GM21447 (cell line): ENCODE measurements around the gene PARVB.

Source experiments
- ATAC-seq: cut with Tn5 transposase; IDR thresholded peaks from one replicate; pipeline ENCODE4 v1.9.1; 2021; ENCODE audit not compliant: unreplicated experiment

PARVB gene

DNA sequence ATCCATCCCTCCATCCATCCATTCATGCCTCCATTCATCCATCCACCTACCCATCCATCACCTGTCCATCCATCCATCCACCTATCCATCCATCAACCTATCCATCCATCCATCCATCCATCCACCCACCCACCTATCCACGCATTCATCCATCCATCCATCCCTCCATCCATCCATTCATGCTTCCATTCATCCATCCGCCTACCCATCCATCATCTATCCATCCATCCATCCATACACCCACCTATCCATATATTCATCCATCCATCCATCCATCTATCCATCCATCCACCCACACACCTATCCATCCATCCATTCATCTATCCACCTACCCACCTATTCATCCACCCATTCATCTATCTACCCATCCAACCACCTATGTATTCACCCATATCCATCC is 170.5 kb downstream of the PARVB start:
- ATAC-seq: no peak

DNA sequence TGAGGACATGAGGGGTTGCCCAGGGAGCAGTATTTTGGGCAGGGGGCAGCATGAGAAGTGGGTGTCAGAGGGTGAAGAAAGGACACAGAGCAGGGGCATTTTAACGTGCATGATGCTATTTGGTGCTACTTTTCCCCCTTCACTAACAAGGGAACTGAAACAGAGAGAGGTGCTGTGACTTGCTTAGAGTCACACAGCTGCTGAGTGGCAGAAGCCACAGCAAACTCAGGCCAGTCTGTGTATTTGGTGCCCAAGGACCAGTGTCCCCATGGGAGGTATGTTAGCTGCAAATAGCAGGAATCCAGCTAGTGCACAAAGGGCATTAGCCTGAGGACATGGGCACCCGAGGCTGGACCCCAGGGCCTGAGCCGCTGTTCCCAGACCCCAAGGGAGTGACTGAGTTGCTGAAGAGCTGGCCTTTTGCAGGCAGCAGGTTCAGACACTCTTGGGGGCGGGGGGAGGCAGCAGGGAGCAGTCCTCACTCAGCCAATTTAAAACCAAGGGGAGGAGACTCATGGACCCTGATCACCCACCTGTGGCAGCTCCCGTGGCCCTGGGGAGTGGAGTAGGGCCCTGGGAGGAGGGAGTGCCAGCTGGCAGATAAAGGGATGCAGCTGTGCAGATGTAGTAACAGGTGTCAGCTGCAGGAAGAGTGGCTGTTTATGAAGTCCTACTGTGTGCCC is 171.2 kb downstream of the PARVB start:
- ATAC-seq: no peak

DNA sequence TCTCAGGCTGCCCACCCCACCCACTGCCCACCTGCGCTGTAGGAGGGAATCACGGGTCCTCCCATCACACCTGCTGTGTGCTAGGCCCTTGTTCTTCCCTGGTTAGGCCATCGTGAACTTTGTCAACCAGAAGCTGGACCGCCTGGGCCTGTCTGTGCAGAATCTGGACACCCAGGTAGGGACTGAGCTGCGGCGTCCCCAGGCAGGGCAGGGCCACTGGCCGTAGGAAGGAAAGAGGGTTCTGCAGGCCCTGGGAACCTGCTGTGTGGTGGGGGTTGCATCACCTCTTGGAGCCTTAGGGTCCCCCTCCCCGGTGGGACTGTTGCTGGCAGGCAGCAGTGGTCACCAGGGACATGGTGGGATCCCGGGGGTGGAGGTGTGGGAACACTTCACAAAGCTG is 172.1 kb downstream of the PARVB start:
- no peak for ATAC-seq

DNA sequence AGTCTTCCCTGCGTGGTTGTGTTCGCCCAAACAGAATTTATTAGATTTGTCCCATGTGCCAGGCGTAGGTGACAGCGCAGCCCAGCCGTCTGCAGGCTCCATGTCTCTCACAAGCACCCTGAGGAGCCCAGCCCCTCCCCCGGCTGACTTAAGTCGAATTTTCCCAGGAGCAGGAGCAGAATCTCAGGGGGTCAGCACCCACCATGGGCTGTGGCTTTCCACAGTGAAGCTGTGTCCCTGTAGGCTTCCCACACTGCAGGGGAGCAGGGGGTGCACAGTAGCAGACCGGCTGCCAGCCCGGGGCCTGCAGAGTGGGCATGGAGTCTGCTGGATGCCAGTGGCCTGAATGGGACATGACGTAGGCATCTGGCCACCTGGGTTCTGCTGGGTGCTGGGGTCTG is 172.6 kb downstream of the PARVB start:
- no peak for ATAC-seq

DNA sequence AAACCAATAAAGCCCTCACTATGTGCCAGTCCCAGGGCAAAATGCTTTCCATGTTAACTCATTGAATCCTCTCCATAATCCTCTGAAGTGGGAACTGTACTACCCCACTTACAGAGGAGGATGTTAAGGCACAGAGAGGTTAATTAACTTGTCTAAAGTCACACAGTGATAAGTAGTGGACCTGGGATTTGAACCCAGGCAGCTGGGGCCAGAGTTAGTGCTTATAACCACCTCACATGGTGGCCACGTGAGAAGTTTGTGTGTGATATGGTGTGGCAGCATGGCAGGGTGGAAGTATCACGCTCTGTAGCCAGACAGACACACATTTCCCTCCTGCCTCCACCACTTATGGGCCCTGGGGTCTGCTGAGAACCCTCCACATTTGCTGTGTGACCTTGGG is 173.2 kb downstream of the PARVB start:
- ATAC-seq: no peak

DNA sequence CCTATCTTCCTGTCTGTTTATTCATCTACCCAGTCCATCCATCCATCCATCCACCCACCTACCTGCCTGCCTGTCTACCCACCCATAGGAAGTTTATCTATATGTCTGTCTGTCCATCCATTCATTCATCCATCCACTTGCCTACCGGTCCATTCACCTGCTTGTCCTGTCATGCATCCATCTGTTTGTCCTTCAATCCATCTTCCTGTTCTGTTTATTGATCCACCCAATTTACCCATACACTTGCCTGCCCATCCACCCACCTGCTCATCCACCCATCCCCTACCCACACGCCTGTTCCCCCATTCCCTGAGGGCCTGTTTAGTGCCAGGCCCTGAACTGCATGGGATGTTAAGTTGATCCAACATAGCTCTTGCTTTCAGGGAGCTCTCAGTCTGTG is 175.1 kb downstream of the PARVB start:
- no peak for ATAC-seq

DNA sequence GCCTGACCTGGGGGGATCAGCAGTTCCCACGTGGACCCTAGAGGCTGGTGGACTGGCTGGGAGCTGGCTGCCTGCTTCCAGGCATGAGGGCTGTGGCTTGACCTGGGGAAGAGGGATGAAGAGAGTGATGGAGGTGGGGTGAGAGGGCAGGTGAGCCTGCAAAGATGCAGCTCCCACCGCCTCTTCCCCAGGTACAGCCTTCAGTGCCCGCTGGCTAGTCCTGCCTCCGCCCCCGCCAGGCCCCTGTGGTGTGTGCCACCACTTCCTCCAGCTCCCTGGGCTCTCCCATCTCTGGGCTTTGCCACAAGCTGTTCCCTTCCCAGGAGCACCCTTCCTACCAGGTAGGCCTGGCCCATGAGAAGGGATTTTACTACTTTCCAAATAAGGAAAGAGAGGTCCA is 175.8 kb downstream of the PARVB start:
- ATAC-seq: no peak

DNA sequence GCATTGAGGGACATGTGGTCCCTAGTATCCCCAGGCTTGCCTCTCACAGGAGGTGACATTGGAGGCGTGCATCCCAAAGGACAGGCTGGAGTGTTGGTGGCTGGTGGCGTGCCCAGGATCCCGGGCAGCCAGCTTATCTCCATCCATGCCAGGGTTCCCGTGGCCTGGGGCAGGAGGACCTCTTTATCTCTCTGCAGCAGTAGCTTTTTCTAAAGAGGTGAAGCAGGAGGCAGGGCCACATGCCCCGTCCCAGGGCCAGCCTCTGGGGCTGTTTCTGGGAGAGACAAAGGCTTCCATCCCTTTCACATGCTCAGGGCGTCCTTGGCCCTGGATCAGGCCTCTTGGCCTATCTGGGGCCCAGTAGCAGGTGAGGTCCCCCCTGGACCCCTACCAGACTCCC is 176.3 kb downstream of the PARVB start:
- ATAC-seq: no peak

DNA sequence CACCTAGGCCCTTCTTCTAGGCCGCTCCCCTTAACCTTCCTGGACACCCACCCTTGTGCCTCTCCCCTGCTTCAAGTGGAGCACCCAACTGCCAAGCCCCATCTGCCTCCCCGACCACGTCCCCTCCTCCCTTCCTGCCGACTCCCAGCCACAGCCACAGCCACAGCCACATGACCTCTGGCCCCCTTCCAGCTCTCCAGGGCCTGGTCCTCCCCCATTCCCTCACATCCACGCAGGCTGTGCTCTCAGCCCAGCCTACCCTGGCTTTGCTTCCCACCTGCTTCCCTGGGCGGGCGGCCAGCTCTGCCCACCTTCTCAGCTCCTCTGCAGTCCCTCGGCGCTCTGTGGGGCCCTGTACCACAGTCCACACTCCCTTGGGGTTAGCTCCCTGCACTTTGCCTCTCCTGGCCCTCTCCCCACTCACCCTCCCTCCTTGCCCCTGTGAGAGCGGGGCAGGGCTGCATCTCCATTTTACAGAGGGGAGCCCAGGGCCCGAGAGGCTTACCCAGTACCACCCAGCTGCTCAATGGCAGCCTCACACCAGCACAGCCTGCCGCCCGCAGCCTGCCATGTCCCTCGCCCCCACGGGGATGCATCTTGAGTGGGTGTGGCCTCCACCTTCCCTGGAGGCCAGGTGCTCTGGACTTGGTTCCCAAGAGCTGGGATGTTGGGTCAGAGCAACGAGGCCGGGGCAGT is 176.9 kb downstream of the PARVB start:
- no peak for ATAC-seq

DNA sequence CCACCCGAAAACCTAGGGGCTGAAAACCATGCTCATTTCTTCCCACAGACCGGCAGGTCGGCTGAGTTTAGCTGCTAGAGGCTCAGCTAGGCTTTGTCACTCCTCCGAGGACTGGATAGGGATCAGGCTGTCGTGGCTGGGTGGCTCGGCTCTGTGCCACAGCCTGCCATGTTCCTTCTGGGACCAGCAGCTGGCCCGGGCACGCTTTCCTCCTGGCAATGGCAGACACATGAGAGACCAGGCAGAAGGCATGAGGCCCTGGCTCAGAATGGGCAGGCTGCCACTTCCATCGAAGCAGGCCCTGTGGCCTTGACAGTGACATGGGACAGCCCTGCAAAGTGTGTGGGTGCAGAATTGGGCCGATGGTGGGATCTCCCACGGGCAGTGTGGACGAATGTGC is 177.6 kb downstream of the PARVB start:
- no peak for ATAC-seq

DNA sequence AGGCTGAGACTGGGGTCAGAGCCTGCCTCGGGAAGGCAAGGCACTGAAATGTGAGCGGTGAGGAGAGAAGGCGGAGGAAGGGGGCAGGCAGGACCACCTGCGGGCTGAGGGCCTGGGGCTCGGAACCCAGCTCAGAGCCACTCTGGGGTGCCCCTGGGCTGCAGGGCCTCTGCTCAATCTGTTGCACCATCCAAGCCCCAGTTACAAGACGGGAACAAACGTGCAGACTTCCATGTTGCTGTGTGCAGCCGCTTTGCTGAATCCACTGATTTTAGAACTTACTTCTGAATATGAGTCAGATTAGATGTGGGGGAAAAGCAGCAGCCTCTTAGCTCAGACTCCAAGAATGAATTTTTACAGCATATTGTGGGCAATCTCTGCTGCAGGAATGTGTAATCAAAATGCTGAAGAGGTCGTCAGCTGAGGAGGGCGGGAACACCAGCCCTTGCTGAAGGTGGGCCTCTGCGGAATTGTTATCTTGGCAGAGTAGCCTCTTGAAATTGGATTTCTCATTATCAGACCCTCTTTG is 178.2 kb downstream of the PARVB start:
- no peak for ATAC-seq

DNA sequence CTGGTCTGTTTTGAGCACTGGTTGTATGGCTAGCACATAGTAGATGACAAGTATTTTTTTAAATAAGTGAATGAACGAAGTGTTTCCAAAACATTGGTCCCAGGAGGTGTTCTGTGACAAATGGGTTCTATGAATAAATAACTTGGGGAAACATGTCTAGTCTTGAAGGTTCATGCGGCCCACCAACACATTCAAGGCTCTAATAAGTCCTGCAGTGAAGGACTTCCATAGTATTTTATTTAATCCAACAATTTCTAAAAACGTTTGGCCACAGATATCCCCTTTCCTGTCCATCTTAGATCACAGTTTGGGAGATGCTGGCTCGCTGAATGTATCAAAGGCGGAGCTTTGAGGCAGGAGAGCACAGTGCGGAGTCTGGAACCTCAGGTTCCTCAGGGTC is 179.1 kb downstream of the PARVB start:
- ATAC-seq: no peak

DNA sequence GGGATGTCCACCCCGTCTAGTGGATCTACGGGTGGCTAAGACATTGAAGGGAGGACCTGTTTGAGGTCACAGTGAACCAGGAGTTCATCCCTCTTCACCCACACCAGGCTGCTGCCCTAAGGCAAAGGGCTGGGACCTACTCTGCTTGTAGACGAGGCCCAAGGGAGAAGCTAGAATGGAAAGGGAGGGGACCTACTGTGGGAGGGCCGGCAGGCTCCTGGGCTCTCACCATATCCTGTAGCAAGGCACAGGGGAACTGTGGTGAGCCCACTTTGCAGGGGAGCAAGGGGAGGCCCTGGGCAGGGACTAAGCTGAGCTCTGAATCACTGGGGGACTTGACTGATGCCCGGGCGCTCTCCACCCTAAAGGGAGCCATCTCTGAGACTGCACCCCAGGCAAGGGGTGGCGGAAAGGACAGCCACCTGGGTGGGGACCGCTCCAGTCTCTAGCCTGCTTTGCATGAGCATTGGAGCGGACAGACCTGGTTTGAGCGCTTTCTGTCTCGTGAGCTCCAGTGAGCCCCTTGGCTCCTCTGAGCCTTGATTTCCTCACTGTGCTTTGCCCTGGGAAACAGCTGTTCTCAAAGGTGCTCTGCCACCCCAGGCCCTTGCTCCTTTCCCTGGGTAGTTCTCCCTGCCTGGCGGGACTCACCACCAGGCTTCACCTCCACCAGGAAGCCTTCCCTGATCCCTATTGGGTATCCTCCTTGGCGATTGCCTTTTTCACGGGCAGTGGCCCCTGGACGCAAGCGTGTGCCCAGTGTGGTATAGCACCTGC is 180.8 kb downstream of the PARVB start:
- ATAC-seq: no peak

DNA sequence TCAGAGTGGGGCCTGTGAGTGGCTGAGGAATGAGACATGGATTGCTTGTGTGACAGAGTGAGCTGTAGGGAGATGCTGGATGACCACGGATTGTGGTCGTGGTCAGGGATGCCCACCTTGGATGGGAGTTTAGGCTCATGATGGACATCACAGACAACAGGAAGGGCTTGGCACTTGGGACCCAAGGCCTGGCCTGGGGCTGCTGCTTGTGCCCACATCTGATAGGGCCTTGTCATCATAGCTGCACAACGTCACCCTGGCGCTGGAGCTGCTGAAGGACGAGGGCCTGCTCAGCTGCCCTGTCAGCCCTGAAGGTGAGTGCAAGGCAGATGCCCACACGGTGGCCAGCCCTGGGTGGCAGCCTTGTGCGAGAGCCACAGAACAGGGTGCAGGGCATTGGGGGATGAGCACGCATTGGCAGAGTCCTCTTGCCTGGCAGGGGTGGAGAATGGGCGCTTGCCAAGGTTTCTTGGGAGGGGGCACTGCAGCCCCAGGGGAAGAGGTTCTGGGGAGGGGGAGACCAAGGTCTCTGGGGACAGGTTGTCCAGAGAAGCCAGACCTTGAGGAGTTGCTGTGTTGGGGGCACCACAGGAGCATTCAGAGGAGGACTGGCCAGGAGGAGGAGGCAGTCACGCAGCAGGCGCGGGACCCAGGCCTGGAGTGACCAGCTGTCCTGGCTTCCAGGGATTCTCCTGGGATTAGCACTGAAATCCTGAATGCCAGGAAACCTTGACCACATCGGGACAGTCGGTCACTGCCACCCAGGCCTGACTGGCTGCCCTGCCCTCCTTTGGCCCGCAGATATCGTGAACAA is 181.6 kb downstream of the PARVB start:
- no peak for ATAC-seq

DNA sequence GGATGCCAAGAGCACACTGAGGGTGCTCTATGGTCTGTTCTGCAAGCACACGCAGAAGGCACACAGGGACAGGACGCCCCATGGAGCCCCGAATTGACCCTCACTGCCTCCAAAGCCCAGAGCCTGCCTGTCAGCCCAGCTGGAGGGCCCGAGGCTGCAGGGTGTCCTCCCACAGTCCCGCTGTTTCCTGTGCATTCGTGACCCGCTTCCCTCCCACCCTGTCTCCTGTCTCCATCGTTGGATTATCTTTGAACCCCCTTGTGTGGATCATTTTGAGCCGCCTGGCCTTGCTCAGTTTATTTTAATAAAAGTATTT is 182.2 kb downstream of the PARVB start:
- ATAC-seq: no peak

DNA sequence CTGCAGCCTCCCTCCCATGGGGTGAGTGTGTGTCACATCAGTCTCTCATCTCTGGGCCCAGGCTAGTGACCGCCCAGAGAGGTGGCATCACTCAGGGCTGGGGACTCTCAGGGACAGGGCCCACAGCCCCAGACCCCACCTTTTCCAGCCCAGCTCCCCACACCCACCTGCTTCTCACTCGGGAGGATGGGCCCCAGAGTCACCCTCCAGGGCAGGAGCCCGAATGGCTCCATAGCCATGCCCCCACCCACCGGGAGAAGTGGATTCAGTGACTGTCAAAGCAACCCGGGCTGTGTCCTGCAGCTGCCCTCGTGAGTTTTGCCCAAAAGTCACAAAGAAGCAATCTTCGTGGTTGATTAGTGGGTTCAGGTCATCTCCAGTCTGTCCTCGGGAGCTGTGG is 182.6 kb downstream of the PARVB start:
- no peak for ATAC-seq

DNA sequence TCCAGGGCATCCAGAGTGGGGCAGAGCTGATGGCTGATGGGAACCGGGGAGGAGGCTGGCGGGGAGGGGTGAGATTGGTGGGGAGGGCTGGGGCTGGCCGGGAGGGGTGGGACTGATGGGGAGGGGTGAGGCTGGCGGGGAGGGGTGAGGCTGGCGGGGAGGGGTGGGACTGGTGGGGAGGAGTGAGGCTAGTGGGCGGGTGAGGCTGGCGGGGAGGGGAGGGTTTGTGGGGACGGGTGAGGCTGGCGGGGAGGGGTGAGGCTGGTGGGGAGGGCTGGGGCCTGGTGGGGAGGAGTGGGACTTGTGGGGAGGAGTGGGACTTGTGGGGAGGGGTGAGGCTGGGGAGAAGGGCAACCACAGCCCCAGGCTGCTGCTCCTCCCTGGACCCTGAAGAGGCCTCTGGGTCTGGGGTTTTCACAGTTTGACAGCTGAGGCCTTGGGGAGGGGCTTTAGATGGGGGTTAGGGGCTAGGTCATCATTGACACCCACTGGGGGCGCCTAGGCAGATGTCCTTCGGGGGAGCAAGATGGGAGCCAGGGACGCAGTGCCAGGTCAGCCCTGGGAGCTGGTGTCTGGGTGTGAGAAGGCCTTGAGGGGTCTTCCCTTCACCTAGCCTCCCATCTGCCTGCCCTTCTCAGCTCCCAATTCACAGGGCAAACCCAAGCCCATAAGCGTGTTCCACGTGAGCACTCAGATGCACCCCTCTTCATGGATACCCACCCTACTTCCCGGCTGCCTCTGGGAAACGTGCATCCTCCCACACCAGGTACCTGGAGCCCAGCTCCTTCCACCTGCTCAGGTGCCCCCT is 183.3 kb downstream of the PARVB start:
- no peak for ATAC-seq

DNA sequence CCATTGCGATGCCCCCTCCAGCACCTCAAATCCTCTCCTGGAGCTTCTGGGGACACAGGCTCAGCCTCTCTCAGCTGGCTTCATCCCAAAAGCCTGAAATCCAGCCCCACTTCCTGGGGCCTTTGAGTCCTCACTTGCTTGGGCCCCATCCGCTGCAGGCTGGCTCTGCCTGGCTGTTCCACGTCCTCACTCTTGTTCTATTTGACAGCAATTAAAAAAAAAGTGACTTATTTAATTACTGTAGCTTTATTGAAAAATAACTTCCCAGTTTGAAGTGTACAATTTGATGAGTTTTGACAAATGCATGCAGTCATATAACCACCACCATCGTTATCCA is 183.8 kb downstream of the PARVB start:
- ATAC-seq: no peak

DNA sequence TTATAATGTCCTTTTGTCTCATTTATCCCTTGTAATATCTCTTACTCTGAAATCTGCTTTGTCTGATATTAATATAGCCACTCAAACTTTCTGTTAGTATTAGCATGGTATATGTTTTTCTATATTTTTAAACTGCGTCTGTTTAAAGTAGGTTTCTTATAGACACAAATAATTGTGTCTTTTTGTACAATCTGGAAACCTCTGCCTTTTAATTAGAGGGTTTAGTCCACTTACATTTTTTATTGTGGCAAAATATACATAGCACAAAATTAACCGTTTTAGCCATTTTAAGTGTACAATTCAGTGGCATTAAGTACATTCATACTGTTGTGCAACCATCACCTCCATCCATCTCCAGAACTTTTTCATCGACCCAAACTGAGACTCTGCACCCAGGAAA is 185.2 kb downstream of the PARVB start:
- no peak for ATAC-seq

DNA sequence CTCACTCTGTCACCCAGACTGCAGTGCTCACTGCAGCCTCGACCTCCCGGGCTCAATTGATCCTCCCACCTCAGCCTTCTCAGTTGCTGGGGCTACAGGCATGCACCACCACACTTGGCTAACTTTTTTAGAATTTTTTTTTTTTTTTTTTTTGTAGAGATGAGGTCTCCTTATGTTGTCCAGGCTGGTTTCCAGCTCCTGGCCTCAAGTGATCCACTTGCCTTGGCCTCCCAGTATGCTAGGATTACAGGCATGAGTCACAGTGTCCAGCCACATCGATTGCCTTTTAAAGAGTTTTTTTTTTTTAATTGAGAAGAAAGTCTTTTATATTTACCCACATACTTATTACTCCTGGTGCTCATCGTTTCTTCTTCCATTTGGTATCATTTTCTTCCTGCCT is 186.6 kb downstream of the PARVB start:
- no peak for ATAC-seq
